Activated B cell treated with CpG ODN at 0.5 μM for 24 hours (primary cell): ENCODE measurements around the gene WDR86. TPM values are rescaled to one million over a fixed set of nuclear protein-coding genes. Genes with fewer than 3 reads are reported as not detected.

Experiments used
- ATAC-seq: fragments of 200-7000 bp; cut with Tn5 transposase; one replicate; pipeline ENCODE4 v1.10.0; 2021; ENCODE audit warnings: low read depth, mild to moderate bottlenecking, moderate library complexity
- CTCF ChIA-PET: fragments of 350-600 bp; sonication (Branson Sonifier 250); formaldehyde crosslinking; loops from one replicate; lab custom pipeline; 2021; ENCODE audit warnings: antibody characterized with exemption; lab: Charles Lee
- POLR2A ChIA-PET: fragments of 350-600 bp; sonication (Branson Sonifier 250); formaldehyde crosslinking; loops from one replicate; lab custom pipeline; 2021; ENCODE audit warnings: antibody characterized with exemption; lab: Charles Lee
- DNase-seq: peaks from one replicate; pipeline ENCODE4 v3.0.0; 2022
- H3K27ac Mint-ChIP-seq: one replicate; pipeline ENCODE4 v1.8.0; 2020; ENCODE audit warnings: mixed read lengths
- H3K27me3 Mint-ChIP-seq: one replicate; pipeline ENCODE4 v1.8.0; 2021; ENCODE audit warnings: mixed read lengths
- H3K36me3 Mint-ChIP-seq: one replicate; pipeline ENCODE4 v1.8.0; 2021; ENCODE audit warnings: low read depth, mixed read lengths
- H3K4me1 Mint-ChIP-seq: one replicate; pipeline ENCODE4 v1.8.0; 2021; ENCODE audit warnings: mixed read lengths
- H3K4me3 Mint-ChIP-seq: one replicate; pipeline ENCODE4 v1.8.0; 2020; ENCODE audit warnings: mild to moderate bottlenecking, mixed read lengths
- H3K9me3 Mint-ChIP-seq: one replicate; pipeline ENCODE4 v1.8.0; 2020; ENCODE audit warnings: mixed read lengths
- intact Hi-C: fragments of 100-400 bp; cut with micrococcal nuclease; formaldehyde crosslinking; loops from one replicate; pipeline ENCODE4 v1.15.1; 2024
- total RNA-seq: library from RNA; stranded (reverse); gene quantifications from 2 replicates; pipeline ENCODE4 v1.2.3, GENCODE V29; 2022
- TF ChIP-seq, protein P1 (sequence below): fragments of 200-600 bp; IDR thresholded peaks from one replicate; pipeline ENCODE4 v1.8.0; 2022; ENCODE audit warnings: antibody characterized with exemption, mild to moderate bottlenecking

Gene WDR86
- total RNA-seq, 1 donor from 2014 or later = 0.33 TPM

GRCh38 chr7:151393031-151393977 is 16.5 kb downstream of the WDR86 start:
- Mint-ChIP-seq H3K4me1 (peaks cover 5% of the 10 kb centered on the region), H3K9me3 (no peaks in the 10 kb centered on the region), H3K27ac (no peak overlapping the region), H3K27me3 (peaks cover 17% of the 10 kb centered on the region), H3K36me3 (no peaks in the 10 kb centered on the region), H3K4me3 (no peak overlapping the region)
- TF ChIP-seq, protein P1, sequence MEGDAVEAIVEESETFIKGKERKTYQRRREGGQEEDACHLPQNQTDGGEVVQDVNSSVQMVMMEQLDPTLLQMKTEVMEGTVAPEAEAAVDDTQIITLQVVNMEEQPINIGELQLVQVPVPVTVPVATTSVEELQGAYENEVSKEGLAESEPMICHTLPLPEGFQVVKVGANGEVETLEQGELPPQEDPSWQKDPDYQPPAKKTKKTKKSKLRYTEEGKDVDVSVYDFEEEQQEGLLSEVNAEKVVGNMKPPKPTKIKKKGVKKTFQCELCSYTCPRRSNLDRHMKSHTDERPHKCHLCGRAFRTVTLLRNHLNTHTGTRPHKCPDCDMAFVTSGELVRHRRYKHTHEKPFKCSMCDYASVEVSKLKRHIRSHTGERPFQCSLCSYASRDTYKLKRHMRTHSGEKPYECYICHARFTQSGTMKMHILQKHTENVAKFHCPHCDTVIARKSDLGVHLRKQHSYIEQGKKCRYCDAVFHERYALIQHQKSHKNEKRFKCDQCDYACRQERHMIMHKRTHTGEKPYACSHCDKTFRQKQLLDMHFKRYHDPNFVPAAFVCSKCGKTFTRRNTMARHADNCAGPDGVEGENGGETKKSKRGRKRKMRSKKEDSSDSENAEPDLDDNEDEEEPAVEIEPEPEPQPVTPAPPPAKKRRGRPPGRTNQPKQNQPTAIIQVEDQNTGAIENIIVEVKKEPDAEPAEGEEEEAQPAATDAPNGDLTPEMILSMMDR = no peak
- intact Hi-C loops = no loop called here
- no peak for ATAC-seq
- ChIA-PET CTCF (no interaction called here), POLR2A (no interaction called here)
- no peak for DNase-seq

DNA sequence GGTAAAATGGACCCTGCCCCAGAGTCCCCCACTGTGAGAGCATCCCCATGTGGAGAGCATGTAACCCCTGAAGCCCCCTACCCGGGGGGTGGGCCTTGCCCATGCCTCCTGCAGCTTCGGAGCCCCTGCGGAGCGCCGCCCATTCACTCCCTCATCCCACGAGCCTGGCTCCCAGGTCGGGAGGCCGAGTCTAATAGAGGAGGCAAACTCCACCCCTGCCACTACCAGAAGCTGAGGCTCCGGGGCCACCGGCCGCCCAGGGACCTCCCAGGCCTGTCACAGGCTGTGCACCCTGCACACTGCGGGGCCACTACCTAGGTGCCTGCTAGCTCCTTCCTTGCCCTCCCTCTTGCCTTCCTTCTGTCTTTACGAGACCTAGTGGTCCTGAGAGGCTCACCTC is 17.4 kb downstream of the WDR86 start:
- no peak overlapping the region for H3K27ac Mint-ChIP-seq
- CTCF ChIA-PET = no interaction called here

DNA sequence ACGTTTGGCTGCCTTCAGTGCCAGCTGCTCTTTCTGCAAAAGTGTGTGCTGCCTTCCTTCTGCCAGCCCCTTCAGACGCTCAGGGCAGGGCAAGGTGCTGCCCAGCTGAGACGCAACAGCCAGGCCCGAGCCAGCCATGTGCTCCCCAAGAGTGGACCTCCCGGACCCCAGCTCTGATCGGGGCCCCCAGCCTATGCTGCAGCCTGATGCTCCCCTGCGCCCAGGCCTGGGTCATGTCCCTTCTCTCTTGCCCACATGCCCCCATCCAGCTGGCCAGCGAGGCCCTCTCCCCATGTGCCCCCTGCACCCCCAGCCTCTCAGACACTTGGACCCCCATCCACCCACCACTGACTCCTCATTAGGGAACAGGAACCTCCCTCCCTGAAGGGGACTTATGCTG is 17.8 kb downstream of the WDR86 start:
- ATAC-seq = no peak
- H3K4me1 Mint-ChIP-seq = no peaks in the 10 kb centered on the region
- POLR2A ChIA-PET = no interaction called here
- CTCF ChIA-PET = no interaction called here
- peaks cover 17% of the 10 kb centered on the region for H3K27me3 Mint-ChIP-seq
- no peak overlapping the region for H3K4me3 Mint-ChIP-seq
- TF ChIP-seq, protein P1 = no peak
- DNase-seq = no peak
- no peaks in the 10 kb centered on the region for H3K9me3 Mint-ChIP-seq
- no peaks in the 10 kb centered on the region for H3K36me3 Mint-ChIP-seq
- H3K27ac Mint-ChIP-seq = no peak overlapping the region
- intact Hi-C loops = no loop called here

More for the DNA sequence above, 17.4 kb downstream of the WDR86 start:
- no peaks in the 10 kb centered on the region for H3K4me1 Mint-ChIP-seq
- POLR2A ChIA-PET = no interaction called here
- no peak overlapping the region for H3K4me3 Mint-ChIP-seq
- ATAC-seq = no peak
- H3K27me3 Mint-ChIP-seq = peaks cover 17% of the 10 kb centered on the region
- intact Hi-C loops = no loop called here
- no peaks in the 10 kb centered on the region for H3K9me3 Mint-ChIP-seq
- DNase-seq = no peak
- no peaks in the 10 kb centered on the region for H3K36me3 Mint-ChIP-seq
- TF ChIP-seq, protein P1 = no peak

DNA sequence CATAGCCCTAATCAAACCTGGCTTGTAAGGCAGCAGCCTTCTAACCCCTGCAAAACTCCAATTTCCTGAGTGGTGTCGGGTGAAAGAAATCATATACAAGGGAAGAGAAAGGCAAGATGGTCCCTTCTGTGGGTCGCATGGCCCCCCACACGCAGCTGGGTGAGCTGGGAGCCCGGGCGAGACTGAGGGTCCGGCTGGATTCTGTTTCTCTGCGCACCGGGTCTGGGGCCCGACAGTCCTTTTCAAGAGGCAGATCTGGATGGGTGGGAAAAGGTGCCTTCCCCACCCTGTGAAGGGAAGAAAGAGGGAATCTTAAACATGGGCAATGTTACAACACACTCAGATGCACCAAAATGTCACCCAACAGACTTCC is 18.5 kb downstream of the WDR86 start:
- TF ChIP-seq, protein P1 = no peak
- ChIA-PET CTCF (no interaction called here), POLR2A (no interaction called here)
- Mint-ChIP-seq H3K27me3 (peaks cover 17% of the 10 kb centered on the region), H3K4me1 (no peaks in the 10 kb centered on the region), H3K9me3 (no peaks in the 10 kb centered on the region), H3K36me3 (no peaks in the 10 kb centered on the region), H3K27ac (no peak overlapping the region), H3K4me3 (no peak overlapping the region)
- intact Hi-C loops = no loop called here
- DNase-seq (no peak), ATAC-seq (no peak)

- TF ChIP-seq, protein P1 = no peak
- no peaks in the 10 kb centered on the region for H3K36me3 Mint-ChIP-seq
- H3K27ac Mint-ChIP-seq = no peak overlapping the region
- no peaks in the 10 kb centered on the region for H3K9me3 Mint-ChIP-seq
- ATAC-seq (no peak), DNase-seq (no peak)
- peaks cover 17% of the 10 kb centered on the region for H3K27me3 Mint-ChIP-seq
- no peak overlapping the region for H3K4me3 Mint-ChIP-seq
- CTCF ChIA-PET = interaction anchor here (1.5 kb wide), 1 partner anchor 57 kb away, joined by 3 read pairs; no protein-coding TSS in a partner anchor
- POLR2A ChIA-PET = interaction anchor here (1.0 kb wide), 1 partner anchor 9 kb away, joined by 3 read pairs; no protein-coding TSS in a partner anchor
- H3K4me1 Mint-ChIP-seq = no peaks in the 10 kb centered on the region
- intact Hi-C loops = no loop called here
Measured at GRCh38 chr7:151390598-151391357, 19.1 kb downstream of the WDR86 start.
